GM12891 (cell line): ENCODE measurements around the gene PIK3R3.
A peak's percentile ranks its signal among the peaks of the same experiment; 100 is the strongest.

Experiments used
- PAX5 ChIP-seq: IDR thresholded peaks from 2 replicates; pipeline ENCODE4 v1.6.1; 2011; ENCODE audit warnings: low read length, moderate library complexity, mild to moderate bottlenecking; ENCODE audit not compliant: insufficient read depth, severe bottlenecking
- POLR2A ChIP-seq: IDR thresholded peaks from 2 replicates; pipeline ENCODE4 v1.6.1; 2011; ENCODE audit warnings: low read depth, low read length, control low read depth
- POLR2AphosphoS5 ChIP-seq: IDR thresholded peaks from 2 replicates; pipeline ENCODE4 v1.6.1; 2011; ENCODE audit warnings: low read depth, low read length, control low read depth
- POU2F2 ChIP-seq: IDR thresholded peaks from 2 replicates; pipeline ENCODE4 v1.6.1; 2011; ENCODE audit warnings: low read depth, mild to moderate bottlenecking, control low read depth, low read length, moderate library complexity
- SPI1 ChIP-seq: IDR thresholded peaks from 2 replicates; pipeline ENCODE4 v1.6.1; 2011; ENCODE audit warnings: low read depth, low read length, control low read depth
- TAF1 ChIP-seq: IDR thresholded peaks from 2 replicates; pipeline ENCODE4 v1.6.1; 2011; ENCODE audit warnings: low read depth, low read length, control low read depth

DNA sequence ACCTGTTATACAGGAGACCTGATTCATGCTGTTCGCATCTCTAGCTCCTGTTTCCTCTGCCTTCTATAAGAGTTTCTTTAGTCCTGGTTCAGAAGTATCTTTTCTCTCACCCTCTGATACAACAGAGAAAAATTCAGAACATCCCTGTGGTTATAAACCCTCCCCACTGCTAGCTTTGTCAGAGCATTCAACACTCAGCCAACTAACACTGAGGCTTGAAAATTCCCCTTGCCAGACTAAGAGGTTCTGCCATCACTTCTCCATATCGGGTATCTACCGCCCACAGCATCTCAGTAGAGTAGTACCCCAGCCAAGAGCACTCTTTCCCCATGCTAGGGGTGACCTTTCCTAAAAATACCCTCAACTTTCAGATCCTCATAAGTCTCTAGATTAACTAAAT, 19.6 kb upstream of the PIK3R3 start:
- TF ChIP-seq SPI1 (peak; percentile 43; the same call in 1 of the 2 replicates), POLR2AphosphoS5 (no peak), TAF1 (no peak), POLR2A (no peak), POU2F2 (no peak), PAX5 (no peak)
